A673 (cell line): ENCODE data around the gene TRAF3IP1. TPM values are rescaled to one million over a fixed set of nuclear protein-coding genes. Genes with fewer than 3 reads are reported as not detected.

Experiments
- BruUV-seq: library from RNA; stranded (reverse); fragments of 400-500 nt; replicated peaks from 2 replicates; lab custom pipeline; 2021; lab: Mats Ljungman, UMichigan
- CTCF ChIA-PET: fragments of 300-600 bp; sonication (Branson Sonifier 250); formaldehyde crosslinking; loops from one replicate; lab custom pipeline; 2022; ENCODE audit warnings: antibody characterized with exemption; lab: Charles Lee
- POLR2A ChIA-PET: fragments of 300-600 bp; sonication (Branson Sonifier 250); formaldehyde crosslinking; loops from one replicate; lab custom pipeline; 2022; ENCODE audit warnings: antibody characterized with exemption; ENCODE audit not compliant: low non-redundant PET; lab: Charles Lee
- DNase-seq: peaks from one replicate; pipeline ENCODE4 v3.0.0-alpha.2; 2015; ENCODE audit warnings: low spot score
- H3K27ac ChIP-seq: fragments of 200-600 bp; sonication (generic); 2 replicates; pipeline ENCODE4 v1.5.1; 2016; ENCODE audit warnings: mixed run types, low read depth, mild to moderate bottlenecking, mixed read lengths, antibody characterized with exemption, low read length; ENCODE audit not compliant: poor library complexity, severe bottlenecking
- H3K27me3 ChIP-seq: fragments of 200-600 bp; sonication (generic); replicated peaks from 2 replicates; pipeline ENCODE4 v1.6.1; 2017; ENCODE audit warnings: mixed run types, low read depth, mild to moderate bottlenecking, mixed read lengths, antibody characterized with exemption, low read length; ENCODE audit not compliant: insufficient read depth, poor library complexity
- H3K36me3 ChIP-seq: fragments of 200-600 bp; sonication (generic); 2 replicates; pipeline ENCODE4 v1.6.1; 2016; ENCODE audit warnings: mixed run types, mild to moderate bottlenecking, mixed read lengths, antibody characterized with exemption, low read length; ENCODE audit not compliant: insufficient read depth, poor library complexity, severe bottlenecking
- H3K4me1 ChIP-seq: fragments of 200-600 bp; sonication (generic); 2 replicates; pipeline ENCODE4 v1.6.1; 2017; ENCODE audit warnings: mixed run types, mild to moderate bottlenecking, mixed read lengths, antibody characterized with exemption, low read length; ENCODE audit not compliant: insufficient read depth, poor library complexity, severe bottlenecking
- H3K4me3 ChIP-seq: fragments of 200-600 bp; sonication (generic); 2 replicates; pipeline ENCODE4 v1.5.1; 2016; ENCODE audit warnings: low read depth, mixed run types, mild to moderate bottlenecking, mixed read lengths, low read length; ENCODE audit not compliant: poor library complexity, severe bottlenecking
- H3K9me3 ChIP-seq: fragments of 200-600 bp; sonication (generic); 2 replicates; pipeline ENCODE4 v1.6.1; 2016; ENCODE audit warnings: mixed run types, low read depth, mild to moderate bottlenecking, mixed read lengths, antibody characterized with exemption, low read length; ENCODE audit not compliant: poor library complexity, severe bottlenecking
- EZH2 ChIP-seq: fragments of 200-600 bp; sonication (generic); IDR thresholded peaks from 2 replicates; pipeline ENCODE4 v1.6.1; 2017; ENCODE audit warnings: borderline replicate concordance, low read depth, mild to moderate bottlenecking, mixed read lengths, antibody characterized with exemption, low read length; ENCODE audit not compliant: poor library complexity, severe bottlenecking
- intact Hi-C: fragments of 100-400 bp; cut with micrococcal nuclease; formaldehyde crosslinking; loops from one replicate; pipeline ENCODE4 v1.10.0; 2022; ENCODE audit not compliant: unreplicated experiment
- total RNA-seq: library from RNA; stranded (reverse); gene quantifications from 2 replicates; pipeline ENCODE4 v1.2.3, GENCODE V29; 2021
- TF ChIP-seq, protein P1 (sequence below): fragments of 300-800, 200-600 bp; sonication (generic); conservative IDR thresholded peaks from 2 replicates; pipeline ENCODE4 v1.5.1; 2017; ENCODE audit warnings: low read depth, mild to moderate bottlenecking, antibody characterized with exemption, low read length, moderate library complexity, mixed read lengths

The TRAF3IP1 gene
- total RNA-seq, 1 experiment from 2014 or later: 23.0 TPM

- CTCF ChIA-PET: no interaction called here
- no peak for DNase-seq
- Histone ChIP-seq H3K4me3 (no peak overlapping the region), H3K27me3 (no peaks in the 10 kb centered on the region), H3K9me3 (no peaks in the 10 kb centered on the region), H3K4me1 (no peaks in the 10 kb centered on the region), H3K36me3 (no peaks in the 10 kb centered on the region), H3K27ac (no peak overlapping the region)
- BruUV-seq: no TSS peak
- intact Hi-C loops: no loop called here
- POLR2A ChIA-PET: interaction anchor here (0.7 kb wide), 1 partner anchor 26 kb away, joined by 5 read pairs; no protein-coding TSS in a partner anchor
- TF ChIP-seq, protein P1, sequence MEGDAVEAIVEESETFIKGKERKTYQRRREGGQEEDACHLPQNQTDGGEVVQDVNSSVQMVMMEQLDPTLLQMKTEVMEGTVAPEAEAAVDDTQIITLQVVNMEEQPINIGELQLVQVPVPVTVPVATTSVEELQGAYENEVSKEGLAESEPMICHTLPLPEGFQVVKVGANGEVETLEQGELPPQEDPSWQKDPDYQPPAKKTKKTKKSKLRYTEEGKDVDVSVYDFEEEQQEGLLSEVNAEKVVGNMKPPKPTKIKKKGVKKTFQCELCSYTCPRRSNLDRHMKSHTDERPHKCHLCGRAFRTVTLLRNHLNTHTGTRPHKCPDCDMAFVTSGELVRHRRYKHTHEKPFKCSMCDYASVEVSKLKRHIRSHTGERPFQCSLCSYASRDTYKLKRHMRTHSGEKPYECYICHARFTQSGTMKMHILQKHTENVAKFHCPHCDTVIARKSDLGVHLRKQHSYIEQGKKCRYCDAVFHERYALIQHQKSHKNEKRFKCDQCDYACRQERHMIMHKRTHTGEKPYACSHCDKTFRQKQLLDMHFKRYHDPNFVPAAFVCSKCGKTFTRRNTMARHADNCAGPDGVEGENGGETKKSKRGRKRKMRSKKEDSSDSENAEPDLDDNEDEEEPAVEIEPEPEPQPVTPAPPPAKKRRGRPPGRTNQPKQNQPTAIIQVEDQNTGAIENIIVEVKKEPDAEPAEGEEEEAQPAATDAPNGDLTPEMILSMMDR: no peak
- no peak for TF ChIP-seq EZH2
Observed at GRCh38 chr2:238341536-238341935, 21.2 kb downstream of the TRAF3IP1 start.

GRCh38 chr2:238344035-238344434 is 23.7 kb downstream of the TRAF3IP1 start:
- POLR2A ChIA-PET: no interaction called here
- H3K27ac ChIP-seq: no peak overlapping the region
- no TSS peak for BruUV-seq
- H3K36me3 ChIP-seq: no peaks in the 10 kb centered on the region
- no peak overlapping the region for H3K4me3 ChIP-seq
- DNase-seq: no peak
- intact Hi-C loops: no loop called here
- TF ChIP-seq, protein P1: no peak
- TF ChIP-seq EZH2: no peak
- CTCF ChIA-PET: no interaction called here
- no peaks in the 10 kb centered on the region for H3K4me1 ChIP-seq
- no peaks in the 10 kb centered on the region for H3K9me3 ChIP-seq
- no peaks in the 10 kb centered on the region for H3K27me3 ChIP-seq

DNA sequence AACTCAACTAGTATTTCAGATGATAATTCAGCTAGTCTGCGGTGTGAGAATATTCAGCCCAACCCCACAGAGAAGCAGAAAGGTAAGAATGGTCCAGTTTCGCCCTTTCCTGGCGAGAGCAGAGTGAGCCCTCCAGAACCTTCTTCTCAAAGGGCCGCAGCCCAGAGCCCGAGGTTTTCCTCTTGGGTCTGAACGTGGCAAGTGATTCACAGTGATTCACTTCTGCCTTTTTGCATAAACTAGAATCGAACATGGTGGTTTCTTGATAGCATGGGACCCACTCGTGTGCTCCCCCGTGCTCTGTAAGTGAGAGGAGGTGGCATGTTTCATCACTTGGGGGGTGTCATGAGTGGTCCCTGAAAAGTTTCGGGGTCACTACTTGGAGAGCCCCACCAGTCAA is 24.2 kb downstream of the TRAF3IP1 start:
- DNase-seq: no peak
- Histone ChIP-seq H3K27me3 (no peaks in the 10 kb centered on the region), H3K27ac (no peak overlapping the region), H3K4me1 (no peaks in the 10 kb centered on the region), H3K9me3 (no peaks in the 10 kb centered on the region), H3K36me3 (no peaks in the 10 kb centered on the region), H3K4me3 (no peak overlapping the region)
- BruUV-seq: no TSS peak
- CTCF ChIA-PET: no interaction called here
- TF ChIP-seq, protein P1: no peak
- TF ChIP-seq EZH2: no peak
- POLR2A ChIA-PET: no interaction called here
- intact Hi-C loops: no loop called here
